OCI-LY1 (cell line): Measurements from ENCODE around the gene TEX9.

Experiments used
- EZH2 ChIP-seq: fragments of 200-600 bp; sonication (generic), shearing (Covaris generic); IDR thresholded peaks from 2 replicates; pipeline ENCODE4 v1.8.0; 2017; ENCODE audit warnings: borderline replicate concordance, mixed run types, mild to moderate bottlenecking, antibody characterized with exemption, low read length, moderate library complexity, mixed read lengths
- TF ChIP-seq, protein P1 (sequence below): fragments of 200-600 bp; sonication (generic), shearing (Covaris generic); IDR thresholded peaks from 2 replicates; pipeline ENCODE4 v1.5.1; 2017; ENCODE audit warnings: mild to moderate bottlenecking, antibody characterized with exemption, low read length, moderate library complexity, mixed read lengths

DNA sequence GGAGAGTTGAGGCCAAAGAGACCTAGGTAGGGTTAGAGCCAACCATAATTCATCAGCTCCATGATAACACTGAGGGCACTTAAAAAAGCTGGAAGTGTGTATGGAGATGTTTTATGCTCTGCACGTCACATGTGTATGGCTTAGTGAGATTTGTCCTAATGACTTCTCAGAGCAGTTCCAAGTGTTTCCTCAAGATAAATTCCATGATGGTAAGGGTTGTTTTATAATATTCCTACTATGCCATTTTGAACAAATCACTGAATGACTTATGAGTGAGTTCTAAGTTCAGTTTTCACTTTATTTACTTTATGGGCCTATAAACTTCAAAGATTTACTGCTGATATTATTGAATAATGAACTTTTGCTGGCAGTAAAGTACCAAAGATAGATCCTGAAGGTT lies 28.1 kb downstream of the TEX9 start:
- TF ChIP-seq, protein P1, sequence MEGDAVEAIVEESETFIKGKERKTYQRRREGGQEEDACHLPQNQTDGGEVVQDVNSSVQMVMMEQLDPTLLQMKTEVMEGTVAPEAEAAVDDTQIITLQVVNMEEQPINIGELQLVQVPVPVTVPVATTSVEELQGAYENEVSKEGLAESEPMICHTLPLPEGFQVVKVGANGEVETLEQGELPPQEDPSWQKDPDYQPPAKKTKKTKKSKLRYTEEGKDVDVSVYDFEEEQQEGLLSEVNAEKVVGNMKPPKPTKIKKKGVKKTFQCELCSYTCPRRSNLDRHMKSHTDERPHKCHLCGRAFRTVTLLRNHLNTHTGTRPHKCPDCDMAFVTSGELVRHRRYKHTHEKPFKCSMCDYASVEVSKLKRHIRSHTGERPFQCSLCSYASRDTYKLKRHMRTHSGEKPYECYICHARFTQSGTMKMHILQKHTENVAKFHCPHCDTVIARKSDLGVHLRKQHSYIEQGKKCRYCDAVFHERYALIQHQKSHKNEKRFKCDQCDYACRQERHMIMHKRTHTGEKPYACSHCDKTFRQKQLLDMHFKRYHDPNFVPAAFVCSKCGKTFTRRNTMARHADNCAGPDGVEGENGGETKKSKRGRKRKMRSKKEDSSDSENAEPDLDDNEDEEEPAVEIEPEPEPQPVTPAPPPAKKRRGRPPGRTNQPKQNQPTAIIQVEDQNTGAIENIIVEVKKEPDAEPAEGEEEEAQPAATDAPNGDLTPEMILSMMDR: no peak
- TF ChIP-seq EZH2: no peak
